Measurements from ENCODE around the gene PTPRQ.

DNA sequence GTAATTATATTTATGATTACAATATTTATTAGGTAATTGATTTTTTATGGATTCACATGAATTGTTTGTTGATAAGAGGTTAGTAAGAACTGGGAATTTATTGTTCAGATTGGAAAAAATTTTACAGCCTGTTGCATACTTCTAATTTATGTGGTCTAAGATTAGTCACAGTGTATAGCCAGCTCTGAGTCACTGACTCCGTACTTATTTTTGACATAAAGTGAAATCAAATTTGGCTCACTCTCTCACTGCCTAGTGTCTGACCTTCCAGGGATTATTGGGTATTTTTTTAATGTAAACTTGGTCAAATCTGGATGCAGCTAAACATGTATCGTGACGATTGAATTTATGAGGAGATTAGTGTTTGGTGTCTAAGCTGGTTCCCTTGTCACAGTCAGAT is 109.3 kb downstream of the PTPRQ start:
- TF ChIP-seq, protein P1, sequence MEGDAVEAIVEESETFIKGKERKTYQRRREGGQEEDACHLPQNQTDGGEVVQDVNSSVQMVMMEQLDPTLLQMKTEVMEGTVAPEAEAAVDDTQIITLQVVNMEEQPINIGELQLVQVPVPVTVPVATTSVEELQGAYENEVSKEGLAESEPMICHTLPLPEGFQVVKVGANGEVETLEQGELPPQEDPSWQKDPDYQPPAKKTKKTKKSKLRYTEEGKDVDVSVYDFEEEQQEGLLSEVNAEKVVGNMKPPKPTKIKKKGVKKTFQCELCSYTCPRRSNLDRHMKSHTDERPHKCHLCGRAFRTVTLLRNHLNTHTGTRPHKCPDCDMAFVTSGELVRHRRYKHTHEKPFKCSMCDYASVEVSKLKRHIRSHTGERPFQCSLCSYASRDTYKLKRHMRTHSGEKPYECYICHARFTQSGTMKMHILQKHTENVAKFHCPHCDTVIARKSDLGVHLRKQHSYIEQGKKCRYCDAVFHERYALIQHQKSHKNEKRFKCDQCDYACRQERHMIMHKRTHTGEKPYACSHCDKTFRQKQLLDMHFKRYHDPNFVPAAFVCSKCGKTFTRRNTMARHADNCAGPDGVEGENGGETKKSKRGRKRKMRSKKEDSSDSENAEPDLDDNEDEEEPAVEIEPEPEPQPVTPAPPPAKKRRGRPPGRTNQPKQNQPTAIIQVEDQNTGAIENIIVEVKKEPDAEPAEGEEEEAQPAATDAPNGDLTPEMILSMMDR (IDR thresholded peaks at IDR 0.05 in 8 of 11, conservative IDR thresholded peaks at IDR 0.05 in 3 of 11): no peak
- TF ChIP-seq POLR2A (IDR thresholded peaks at IDR 0.05): no peak

Measured in spleen (tissue), 7 donors.